SK-N-SH (cell line): ENCODE measurements around the gene SLC4A8. TPM values are rescaled to one million over a fixed set of nuclear protein-coding genes. Genes with fewer than 3 reads are reported as not detected.

Experiments used
- CTCF ChIA-PET: fragments of 300-600, 350-600 bp; formaldehyde crosslinking; extraction: SDS; loops from one replicate; lab custom pipeline; 2021; lab: Yijun Ruan, JAX
- POLR2A ChIA-PET: fragments of 350-600 bp; sonication (Branson Sonifier 250); formaldehyde crosslinking; extraction: SDS; loops from one replicate; lab custom pipeline; 2020; ENCODE audit warnings: antibody characterized with exemption, inconsistent platforms; lab: Yijun Ruan, JAX
- DNase-seq: peaks from one replicate; pipeline ENCODE4 v3.0.0; 2012
- H2AFZ ChIP-seq: fragments of 200-600 bp; sonication (generic); 2 replicates; pipeline ENCODE4 v1.8.1; 2016; ENCODE audit warnings: antibody characterized with exemption, mild to moderate bottlenecking, low read depth
- H3F3A ChIP-seq: fragments of 200-600 bp; sonication (generic); replicated peaks from 2 replicates; pipeline ENCODE3; 2016; ENCODE audit warnings: antibody characterized with exemption, mild to moderate bottlenecking; ENCODE audit not compliant: insufficient read depth
- H3K27ac ChIP-seq, 2 experiments: fragments of 200-500 bp in 1 of 2; fragments of 200-600 bp in 1 of 2; sonication (Bioruptor generic) in 1 of 2; sonication (generic), shearing (Covaris generic) in 1 of 2; 2 replicates each; pipeline versions ENCODE4 v1.5.1 to v1.6.1; 2014 to 2016; ENCODE audit warnings: low read depth in 2 of 2, inconsistent platforms in 1 of 2, low read length in 1 of 2, mild to moderate bottlenecking in 1 of 2, mixed read lengths in 1 of 2
- H3K27me3 ChIP-seq: fragments of 200-600 bp; sonication (generic), shearing (Covaris generic); 2 replicates; pipeline ENCODE4 v1.6.1; 2016; ENCODE audit warnings: mixed run types; ENCODE audit not compliant: insufficient read depth
- H3K36me3 ChIP-seq, 2 experiments: fragments of 200-500 bp in 1 of 2; fragments of 200-600 bp in 1 of 2; sonication (Bioruptor generic) in 1 of 2; sonication (generic) in 1 of 2; replicated peaks in 1 of 2; 2 replicates each; pipeline versions ENCODE3 to v1.5.1; 2014 to 2016; ENCODE audit warnings: low read length in 1 of 2, mild to moderate bottlenecking in 1 of 2; ENCODE audit not compliant: insufficient read depth in 2 of 2, control insufficient read depth in 1 of 2
- H3K4me1 ChIP-seq, 2 experiments: fragments of 200-500 bp in 1 of 2; fragments of 200-600 bp in 1 of 2; sonication (Bioruptor generic) in 1 of 2; sonication (generic), shearing (Covaris generic) in 1 of 2; 2 replicates each; pipeline versions ENCODE4 v1.5.1 to v1.6.1; 2014 to 2016; ENCODE audit warnings: low read depth in 1 of 2, low read length in 1 of 2, mixed run types in 1 of 2; ENCODE audit not compliant: insufficient read depth in 2 of 2, control insufficient read depth in 1 of 2
- H3K4me2 ChIP-seq: fragments of 200-600 bp; sonication (generic), shearing (Covaris generic); 2 replicates; pipeline ENCODE4 v1.6.1; 2017; ENCODE audit warnings: mixed run types
- H3K4me3 ChIP-seq, 2 experiments: fragments of 200-500 bp in 1 of 2; fragments of 200-600 bp in 1 of 2; sonication (Bioruptor generic) in 1 of 2; sonication (generic), shearing (Covaris generic) in 1 of 2; 2 replicates each; pipeline versions ENCODE4 v1.5.1 to v1.8.1; 2014 to 2016; ENCODE audit warnings: low read depth in 2 of 2, inconsistent platforms in 1 of 2, low read length in 1 of 2, mild to moderate bottlenecking in 1 of 2, mixed read lengths in 1 of 2, moderate library complexity in 1 of 2
- H3K79me2 ChIP-seq: fragments of 200-600 bp; sonication (generic); 2 replicates; pipeline ENCODE4 v1.8.1; 2017; ENCODE audit warnings: mild to moderate bottlenecking; ENCODE audit not compliant: insufficient read depth
- H3K9ac ChIP-seq: fragments of 200-600 bp; sonication (generic); 2 replicates; pipeline ENCODE4 v1.6.1; 2017; ENCODE audit warnings: mixed run types
- H3K9me2 ChIP-seq: fragments of 200-600 bp; sonication (generic); 2 replicates; pipeline ENCODE4 v1.6.1; 2017; ENCODE audit warnings: mixed run types
- H3K9me3 ChIP-seq: fragments of 200-600 bp; sonication (generic); 2 replicates; pipeline ENCODE4 v1.6.1; 2017; ENCODE audit warnings: mixed run types, mild to moderate bottlenecking, moderate library complexity
- H4K20me1 ChIP-seq: fragments of 200-600 bp; sonication (generic); 2 replicates; pipeline ENCODE4 v1.6.1; 2017; ENCODE audit warnings: mild to moderate bottlenecking, mixed run types; ENCODE audit not compliant: insufficient read depth
- CHD2 ChIP-seq: fragments of 150-350 bp; IDR thresholded peaks from 2 replicates; pipeline ENCODE4 v1.6.1; 2018; ENCODE audit warnings: low read length; ENCODE audit not compliant: partially characterized antibody
- CTCF ChIP-seq: fragments of 200-600 bp; sonication (generic); IDR thresholded peaks from 2 replicates; pipeline ENCODE4 v1.6.1; 2017; ENCODE audit warnings: antibody characterized with exemption, mild to moderate bottlenecking, moderate library complexity
- ELF1 ChIP-seq: IDR thresholded peaks from 2 replicates; pipeline ENCODE4 v1.4.0; 2012
- FOXJ3 ChIP-seq: sonication (generic); formaldehyde crosslinking; IDR thresholded peaks from 2 replicates; pipeline ENCODE4 v1.5.1; 2020; ENCODE audit warnings: mild to moderate bottlenecking, missing genetic modification reagents
- GABPA ChIP-seq: IDR thresholded peaks from 2 replicates; pipeline ENCODE4 v1.4.0; 2012; ENCODE audit warnings: low read depth, mild to moderate bottlenecking
- GATA2 ChIP-seq: sonication (generic); formaldehyde crosslinking; IDR thresholded peaks from 2 replicates; pipeline ENCODE4 v1.5.0; 2020; ENCODE audit warnings: mild to moderate bottlenecking, missing genetic modification reagents
- MAX ChIP-seq: IDR thresholded peaks from 2 replicates; pipeline ENCODE4 v1.4.0; 2012; ENCODE audit warnings: low read depth
- MEF2A ChIP-seq: IDR thresholded peaks from 2 replicates; pipeline ENCODE4 v1.4.0; 2012; ENCODE audit warnings: low read depth, borderline replicate concordance
- POLR2AphosphoS5 ChIP-seq: IDR thresholded peaks from 2 replicates; pipeline ENCODE4 v1.6.1; 2012; ENCODE audit warnings: low read depth, low read length
- RAD21 ChIP-seq: IDR thresholded peaks from 2 replicates; pipeline ENCODE4 v1.6.1; 2012; ENCODE audit warnings: mild to moderate bottlenecking, low read length
- RFX5 ChIP-seq: IDR thresholded peaks from 2 replicates; pipeline ENCODE4 v1.6.1; 2012; ENCODE audit warnings: mild to moderate bottlenecking, improper control_type of control experiment, low read length
- RXRA ChIP-seq: IDR thresholded peaks from 2 replicates; pipeline ENCODE4 v1.4.0; 2012; ENCODE audit warnings: low read depth, mild to moderate bottlenecking, borderline replicate concordance
- TAF1 ChIP-seq: IDR thresholded peaks from 2 replicates; pipeline ENCODE4 v1.6.1; 2012; ENCODE audit warnings: low read depth, mild to moderate bottlenecking, low read length, moderate library complexity, borderline replicate concordance
- TCF12 ChIP-seq: IDR thresholded peaks from 2 replicates; pipeline ENCODE4 v1.4.0; 2012
- TEAD4 ChIP-seq: IDR thresholded peaks from 2 replicates; pipeline ENCODE4 v1.4.0; 2012; ENCODE audit warnings: mild to moderate bottlenecking, borderline replicate concordance; ENCODE audit not compliant: insufficient read depth
- USF1 ChIP-seq: IDR thresholded peaks from 2 replicates; pipeline ENCODE4 v1.4.0; 2012; ENCODE audit warnings: low read depth, borderline replicate concordance
- USF2 ChIP-seq: fragments of 150-350 bp; IDR thresholded peaks from 2 replicates; pipeline ENCODE4 v1.6.1; 2017; ENCODE audit warnings: antibody characterized with exemption, low read length, low read depth, borderline replicate concordance
- YY1 ChIP-seq: IDR thresholded peaks from 2 replicates; pipeline ENCODE4 v1.4.0; 2012; ENCODE audit warnings: low read depth, mild to moderate bottlenecking
- WGBS: methylation state at CpG from one replicate; pipeline ENCODE4 v1.1.6; 2017; ENCODE audit warnings: low lambda C conversion rate; 5-methylcytosine and 5-hydroxymethylcytosine counted together
- polyA plus RNA-seq, 3 experiments: library from polyadenylated mRNA; depleted of rRNA; stranded (reverse); fragments of >200 nt; gene quantifications; 2 replicates each; pipeline ENCODE4 v1.2.3, GENCODE V29; 2012

SLC4A8 gene
- polyA plus RNA-seq, 1 of the 3 experiments (the other 2 are of a cell fraction), result 5.2 TPM

- no peak overlapping the region for H2AFZ ChIP-seq
These were observed 97.1 kb downstream of the SLC4A8 start for GRCh38 chr12:51521554-51522276.

GRCh38 chr12:51522696-51523095, 98.1 kb downstream of the SLC4A8 start:
- H3K9ac ChIP-seq, result no peak overlapping the region
- DNase-seq, result peak; percentile 57
- no peaks in the 10 kb centered on the region for H3K36me3 ChIP-seq
- peaks cover 0 to 23% of the 10 kb centered on the region in 2 experiments; a peak in 2 of 4 replicates for H3K4me1 ChIP-seq
- no peak overlapping the region for H3K4me2 ChIP-seq
- no peaks in the 10 kb centered on the region for H3K9me3 ChIP-seq
- H3K27me3 ChIP-seq, result no peaks in the 10 kb centered on the region
- no peaks in the 10 kb centered on the region for H3K9me2 ChIP-seq
- POLR2A ChIA-PET, result no interaction called here
- H3K27ac ChIP-seq, result peak overlapping the region in 1 of 2 experiments; percentile 17; a peak in 1 of 4 replicates
- CTCF ChIA-PET, result interaction anchor here (1.2 to 22.6 kb wide), 6 partner anchors 10 to 353 kb away, joined by 3 to 418 read pairs (median 5); partner anchors contain the start of gene SLC4A8
- 74% methylated on average over 5 of the region's 5 CpGs for WGBS
- no peaks in the 10 kb centered on the region for H3K79me2 ChIP-seq
- H3F3A ChIP-seq, result no peaks in the 10 kb centered on the region
- H3K4me3 ChIP-seq, result no peak overlapping the region
- no peaks in the 10 kb centered on the region for H4K20me1 ChIP-seq
- H2AFZ ChIP-seq, result no peak overlapping the region
- TF ChIP-seq RFX5 (no peak), TCF12 (0 out of 2 replicates have a peak, but pooled peaks have one; percentile 27), FOXJ3 (0 out of 2 replicates have a peak, but pooled peaks have one; percentile 41), POLR2AphosphoS5 (no peak), ELF1 (no peak), CTCF (no peak), RXRA (no peak), USF1 (no peak), USF2 (no peak), GATA2 (peak; percentile 86), GABPA (no peak), TEAD4 (no peak), MAX (no peak), RAD21 (no peak), YY1 (no peak), MEF2A (no peak), CHD2 (no peak)

More at GRCh38 chr12:51521554-51522276, 97.1 kb downstream of the SLC4A8 start:
- H3K27me3 ChIP-seq, result no peaks in the 10 kb centered on the region
- no peak overlapping the region for H3K4me2 ChIP-seq
- no peaks in the 10 kb centered on the region for H4K20me1 ChIP-seq
- peaks cover 0 to 26% of the 10 kb centered on the region in 2 experiments; a peak in 2 of 4 replicates for H3K4me1 ChIP-seq
- 88% methylated on average over 9 of the region's 9 CpGs for WGBS
- H3K9me3 ChIP-seq, result no peaks in the 10 kb centered on the region
- no peaks in the 10 kb centered on the region for H3K36me3 ChIP-seq
- no peak overlapping the region for H3K9ac ChIP-seq
- ChIA-PET POLR2A (no interaction called here), CTCF (interaction anchor here (0.5 to 22.6 kb wide), 7 partner anchors 11 to 292 kb away, joined by 3 to 418 read pairs (median 4); partner anchors contain the start of gene SLC4A8)
- no peaks in the 10 kb centered on the region for H3K9me2 ChIP-seq
- no peaks in the 10 kb centered on the region for H3K79me2 ChIP-seq
- H3K27ac ChIP-seq, result no peak overlapping the region
- no peaks in the 10 kb centered on the region for H3F3A ChIP-seq
- no peak for TF ChIP-seq TAF1
- peak; percentile 36; the same call in 1 of the 2 replicates for TF ChIP-seq CTCF
- DNase-seq, result no peak
- no peak overlapping the region for H3K4me3 ChIP-seq
